Lung microvascular endothelial cell (primary cell): Measurements from ENCODE around the gene MBD2. TPM values are rescaled to one million over a fixed set of nuclear protein-coding genes. Genes with fewer than 3 reads are reported as not detected.
"Not testable (repeated sequence)": the region's sequence is repeated elsewhere in the genome, so short reads cannot be mapped to it uniquely, and the experiment has no call there.

Source experiments
- DNase-seq, 2 donors: peaks; one replicate each; pipeline versions ENCODE4 v3.0.0 to v3.0.0-alpha.2; 2010; ENCODE audit warnings: low read depth in 2 of 2
- total RNA-seq: library from RNA; depleted of rRNA; stranded (reverse); fragments of >200 nt; gene quantifications from 2 replicates; pipeline ENCODE4 v1.2.1, GENCODE V29; 2014

Gene MBD2
- total RNA-seq, 1 donor from 2014 or later = 45.0 TPM

GRCh38 chr18:54235871-54236270 is 11.4 kb upstream of the MBD2 start:
- peak in 1 of 2 donors; percentile 43 for DNase-seq

DNA sequence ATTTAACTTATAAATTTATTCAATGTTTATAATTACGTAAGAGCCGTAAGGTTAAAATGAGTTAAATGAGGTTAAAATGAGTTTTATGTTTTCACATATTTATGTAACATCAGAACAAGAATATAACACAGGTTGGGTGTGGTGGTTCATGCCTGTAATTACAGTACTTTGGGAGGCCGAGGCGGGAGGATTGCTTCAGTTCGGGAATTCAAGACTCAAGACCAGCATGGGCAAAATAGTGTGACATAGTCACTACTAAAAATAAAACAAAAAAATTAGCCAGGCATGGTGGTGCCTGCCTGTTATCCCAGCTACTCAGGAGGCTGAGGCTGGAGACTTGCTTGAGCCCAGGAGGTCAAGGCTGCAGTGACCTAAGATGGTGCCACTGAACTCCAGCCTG is 9.3 kb upstream of the MBD2 start:
- DNase-seq = no peak

GRCh38 chr18:54233228-54233625 is 8.8 kb upstream of the MBD2 start:
- peak in 1 of 2 donors; percentile 93 for DNase-seq

- no peak for DNase-seq
These were observed 8.2 kb upstream of the MBD2 start for GRCh38 chr18:54232485-54233227.

- no peak for DNase-seq
These were observed 5.1 kb upstream of the MBD2 start for GRCh38 chr18:54229421-54230059.

DNA sequence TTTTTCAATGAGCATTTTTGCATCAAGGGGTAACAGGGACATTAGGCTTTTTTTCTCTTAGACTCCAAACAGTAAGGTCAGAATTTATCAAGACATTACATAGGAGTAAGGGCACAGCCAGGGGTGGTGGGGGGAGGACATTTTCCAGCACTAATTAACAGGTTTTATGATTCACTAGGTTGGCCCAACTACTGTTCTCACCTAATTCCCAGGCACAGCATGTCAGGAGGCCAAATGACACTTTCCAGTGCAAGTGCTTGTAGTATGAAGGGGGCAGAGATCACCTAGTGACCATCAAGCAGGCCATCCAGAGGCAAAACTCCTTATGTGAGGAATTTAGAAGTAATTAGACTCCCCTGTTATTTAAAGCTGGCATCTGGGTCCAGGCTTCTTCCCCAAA is 3.9 kb upstream of the MBD2 start:
- no peak for DNase-seq

DNA sequence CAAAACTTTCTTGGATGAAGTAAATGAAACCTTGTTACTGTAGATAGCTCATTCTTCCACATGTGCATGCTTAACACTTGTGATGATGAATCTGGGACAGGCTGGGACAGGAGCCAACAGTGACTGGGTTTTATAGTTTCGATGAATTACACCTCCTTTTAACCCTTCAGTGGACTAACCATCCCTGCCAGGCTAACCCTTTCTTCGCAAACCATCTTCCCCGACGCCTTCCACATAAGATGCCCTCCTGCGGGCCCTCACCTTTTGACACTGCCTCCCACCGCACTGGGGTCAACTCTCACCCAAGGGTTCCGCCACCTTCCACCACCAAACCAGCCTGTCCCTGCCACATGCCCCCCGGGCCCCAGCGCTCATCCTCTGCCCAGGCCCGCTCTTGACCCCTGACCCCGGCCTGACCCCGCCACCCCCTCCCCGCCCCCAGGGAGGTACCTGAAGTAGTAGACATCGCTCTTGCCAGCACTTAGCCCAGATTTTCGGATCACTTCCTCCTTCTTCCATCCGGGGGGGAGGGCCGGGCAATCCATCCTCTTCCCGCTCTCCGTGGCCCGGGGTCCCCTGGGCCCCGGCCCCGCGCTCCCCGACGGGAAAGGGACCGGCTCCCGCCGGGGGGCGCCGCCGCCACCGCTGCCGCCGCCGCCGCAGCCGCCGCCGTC is 764 bp downstream of the MBD2 start:
- DNase-seq = peak; percentile 84 to 91

- no peak for DNase-seq
These were observed 1.4 kb downstream of the MBD2 start for GRCh38 chr18:54222922-54223567.

DNA sequence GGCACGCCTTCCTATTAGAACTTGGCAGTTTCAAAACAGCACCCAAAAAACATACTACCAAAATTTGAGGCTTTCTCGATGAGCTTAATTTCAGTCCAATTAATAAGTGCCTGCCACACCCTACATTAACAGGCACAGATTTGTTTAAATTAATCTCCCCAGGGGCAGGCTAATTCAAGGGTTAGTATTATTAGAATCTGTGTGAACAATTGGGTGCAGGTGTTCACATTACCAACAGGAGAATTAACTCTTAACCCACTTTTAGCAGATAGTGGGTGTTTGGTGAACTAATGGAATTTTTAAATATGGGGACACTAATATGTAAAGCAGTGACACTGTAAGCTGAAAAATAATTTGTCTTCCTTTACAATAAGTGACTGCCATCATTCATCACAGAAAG is 4.1 kb downstream of the MBD2 start:
- no peak for DNase-seq

- not testable (repeated sequence) for DNase-seq
These were observed 5.7 kb downstream of the MBD2 start for GRCh38 chr18:54218803-54219202.

DNA sequence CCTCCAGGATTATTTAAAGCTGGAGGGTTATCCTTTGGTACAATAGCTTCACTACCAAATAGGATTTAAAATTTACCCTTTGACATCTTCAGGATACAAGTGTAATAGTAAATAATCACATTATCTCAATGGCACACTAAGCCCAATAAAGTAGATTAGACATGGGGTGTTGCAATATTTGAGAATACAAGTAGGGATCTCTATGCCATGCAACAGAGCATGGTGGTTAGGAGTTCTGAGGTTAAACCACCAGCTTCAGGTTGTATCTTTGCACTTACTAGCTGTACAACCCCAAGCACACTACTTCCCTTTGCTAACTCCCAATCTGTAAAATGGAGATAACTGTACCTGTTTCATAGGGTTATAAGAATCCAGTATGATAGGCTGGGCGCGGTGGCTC is 6.2 kb downstream of the MBD2 start:
- no peak for DNase-seq

DNA sequence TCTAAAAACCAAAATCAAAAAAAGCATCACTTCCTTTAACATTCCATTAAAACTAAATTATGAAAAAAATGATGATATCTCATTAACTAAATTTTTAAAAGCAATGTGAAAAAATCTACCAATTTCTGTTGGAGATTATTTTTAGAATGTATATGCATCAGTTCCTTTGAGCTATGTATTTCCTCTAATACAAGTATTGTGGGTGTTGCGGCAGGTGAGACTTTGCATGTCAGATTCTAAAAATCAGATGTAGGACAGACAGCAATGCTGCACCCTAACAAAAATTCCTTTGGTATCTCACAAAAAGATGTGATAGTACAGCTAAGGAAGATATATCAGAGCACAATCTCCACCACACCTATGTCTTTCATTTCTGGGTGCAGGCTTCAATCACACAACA is 6.8 kb downstream of the MBD2 start:
- no peak for DNase-seq

GRCh38 chr18:54215069-54215468 is 9.4 kb downstream of the MBD2 start:
- no peak for DNase-seq

DNA sequence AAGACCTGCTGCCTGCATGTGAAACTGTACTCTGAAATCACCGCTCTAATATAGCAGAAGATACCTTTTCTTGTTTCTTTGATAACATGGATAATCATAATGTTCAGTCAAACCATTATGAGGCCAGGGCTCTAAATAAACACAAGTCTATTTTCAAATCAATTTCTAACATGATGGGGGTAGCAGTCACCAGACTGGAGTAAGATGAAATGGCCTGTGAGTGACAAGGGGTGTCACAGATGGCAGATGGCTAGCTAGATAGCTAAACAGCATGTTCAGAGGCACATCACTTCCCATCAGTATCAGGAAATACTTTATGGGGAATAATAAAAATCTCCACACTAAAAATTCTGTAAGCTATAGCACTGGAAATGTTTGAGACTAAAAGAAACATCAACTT is 14.0 kb downstream of the MBD2 start:
- DNase-seq = no peak

GRCh38 chr18:54209471-54210180 is 14.8 kb downstream of the MBD2 start:
- peak in 1 of 2 donors; percentile 37 for DNase-seq

DNA sequence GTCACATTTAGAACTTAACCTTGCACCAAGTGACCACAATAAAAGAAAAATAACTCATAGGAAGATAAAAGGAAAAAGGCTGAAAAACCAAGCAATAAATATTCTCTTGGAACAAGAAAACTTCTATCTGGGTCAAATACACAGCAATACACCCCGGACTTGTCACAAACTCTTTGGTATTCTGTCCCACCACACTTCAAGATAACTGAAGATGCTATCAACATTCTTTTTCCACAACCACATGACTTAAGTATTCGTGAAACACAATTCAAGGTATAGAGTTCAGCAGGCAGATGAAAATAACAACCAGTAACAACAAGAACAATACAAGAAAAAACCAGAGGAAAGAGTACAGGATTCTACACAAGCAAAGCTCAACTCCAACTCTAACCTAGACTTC is 18.0 kb downstream of the MBD2 start:
- DNase-seq = no peak

GRCh38 chr18:54205959-54206358 is 18.5 kb downstream of the MBD2 start:
- DNase-seq = no peak

- not testable (repeated sequence) for DNase-seq
These were observed 19.0 kb downstream of the MBD2 start for GRCh38 chr18:54205448-54205847.

DNA sequence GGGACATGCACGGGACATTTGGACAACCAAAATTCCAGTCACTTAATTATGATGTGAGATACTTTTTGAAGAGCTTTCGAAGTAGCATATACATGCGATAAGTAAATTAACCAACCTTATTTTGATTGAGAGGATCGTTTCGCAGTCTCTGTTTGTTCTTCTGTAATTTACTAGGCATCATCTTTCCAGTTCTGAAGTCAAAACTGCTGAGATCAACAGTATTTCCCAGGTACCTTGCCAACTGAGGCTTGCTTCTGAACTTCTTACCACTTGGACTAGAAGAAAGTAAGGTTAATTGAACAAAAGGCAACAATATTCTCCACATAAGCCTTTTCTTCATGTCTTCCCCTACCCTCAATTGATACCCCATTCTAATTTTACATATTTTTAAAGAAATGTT is 19.6 kb downstream of the MBD2 start:
- DNase-seq = no peak

GRCh38 chr18:54203914-54204313 is 20.6 kb downstream of the MBD2 start:
- no peak for DNase-seq

DNA sequence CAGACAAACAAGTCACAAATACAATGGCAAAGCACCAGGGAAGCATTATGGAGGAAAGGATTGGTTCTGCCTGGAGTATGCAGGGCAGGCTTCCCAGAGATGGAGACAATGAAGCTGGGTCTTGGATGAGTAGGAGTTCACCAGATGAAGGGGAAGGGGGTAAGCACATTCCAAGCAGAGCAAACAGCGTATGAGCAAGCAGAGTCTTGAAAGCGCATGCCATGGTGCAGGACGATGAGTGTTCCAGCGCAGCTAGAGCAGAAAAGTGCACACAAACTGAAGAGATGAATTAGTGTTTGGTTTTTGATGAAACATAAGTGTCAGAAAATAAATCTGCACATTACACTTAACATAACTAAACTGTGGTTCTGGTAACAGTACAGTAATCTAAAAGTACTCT is 21.6 kb downstream of the MBD2 start:
- no peak for DNase-seq
